H7 (cell line): ENCODE measurements around the gene RPL13. TPM values are rescaled to one million over a fixed set of nuclear protein-coding genes. Genes with fewer than 3 reads are reported as not detected.

Experiments used
- DNase-seq: peaks from one replicate; pipeline ENCODE4 v3.0.0; 2012
- H3K27me3 ChIP-seq: 2 replicates; pipeline ENCODE4 v1.6.0; 2011; ENCODE audit warnings: mild to moderate bottlenecking, low read length; ENCODE audit not compliant: control insufficient read depth, insufficient read depth
- H3K36me3 ChIP-seq: replicated peaks from 2 replicates; pipeline ENCODE4 v1.5.1; 2011; ENCODE audit warnings: low read length; ENCODE audit not compliant: control insufficient read depth, insufficient read depth
- H3K4me3 ChIP-seq: 2 replicates; pipeline ENCODE4 v1.5.1; 2011; ENCODE audit warnings: low read depth, mild to moderate bottlenecking, control low read depth, low read length, moderate library complexity; ENCODE audit not compliant: insufficient read depth
- total RNA-seq: library from RNA; depleted of rRNA; stranded (reverse); fragments of >200 nt; shearing (Covaris generic); gene quantifications from 2 replicates; pipeline ENCODE4 v1.2.3, GENCODE V29; 2014

RPL13 gene
- total RNA-seq, 1 experiment from 2014 or later, result 6,334 TPM

DNA sequence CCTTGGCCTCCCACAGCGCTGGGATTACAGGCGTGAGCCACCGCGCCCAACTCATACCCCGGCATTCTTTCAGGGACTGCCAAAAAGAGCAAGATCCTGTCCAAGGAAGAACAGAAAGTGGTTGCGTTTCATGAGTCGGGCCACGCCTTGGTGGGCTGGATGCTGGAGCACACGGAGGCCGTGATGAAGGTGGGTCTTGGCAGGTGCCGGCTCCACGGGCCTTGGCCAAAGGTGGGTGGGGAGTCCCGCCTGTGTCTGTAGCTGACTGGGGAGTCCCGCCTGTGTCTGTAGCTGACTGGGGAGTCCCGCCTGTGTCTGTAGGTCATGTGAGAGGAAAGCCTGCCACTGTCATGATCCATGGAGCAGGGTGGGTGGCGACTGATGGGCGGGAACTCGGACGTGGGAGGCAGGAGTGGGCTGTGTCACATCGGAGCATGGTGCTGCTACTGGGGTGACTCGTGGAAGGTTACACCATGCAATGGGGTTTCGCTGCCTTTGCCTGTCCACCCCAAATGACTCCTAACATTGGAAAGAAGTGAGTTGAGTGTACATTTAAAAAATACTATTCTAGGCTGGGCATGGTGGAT is 10.0 kb upstream of the RPL13 start:
- no peak for DNase-seq
- peaks cover 41% of the 10 kb centered on the region for H3K36me3 ChIP-seq
- no peak overlapping the region for H3K4me3 ChIP-seq
- no peaks in the 10 kb centered on the region for H3K27me3 ChIP-seq

DNA sequence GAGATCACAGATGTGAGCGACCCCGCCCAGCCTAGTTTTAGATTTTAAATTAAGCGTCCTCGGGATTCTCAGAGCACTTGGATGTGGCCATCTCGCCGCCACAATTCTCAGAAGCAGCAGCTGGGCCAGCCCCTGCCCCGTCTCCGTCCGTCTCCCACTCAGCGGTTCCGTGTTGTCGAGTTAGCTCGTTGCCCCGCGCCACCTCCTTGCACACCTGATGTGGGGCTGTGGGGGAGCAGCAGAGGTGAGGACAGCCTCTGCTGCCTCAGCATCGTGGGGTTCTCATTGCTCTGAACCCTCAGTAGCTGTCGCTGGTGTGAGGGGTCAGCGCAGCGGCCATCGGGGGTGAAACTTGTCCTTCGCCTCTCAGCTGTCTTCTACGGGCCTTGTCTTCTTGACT is 8.2 kb upstream of the RPL13 start:
- DNase-seq, result no peak
- H3K36me3 ChIP-seq, result peaks cover 43% of the 10 kb centered on the region
- H3K4me3 ChIP-seq, result no peak overlapping the region
- H3K27me3 ChIP-seq, result no peaks in the 10 kb centered on the region

DNA sequence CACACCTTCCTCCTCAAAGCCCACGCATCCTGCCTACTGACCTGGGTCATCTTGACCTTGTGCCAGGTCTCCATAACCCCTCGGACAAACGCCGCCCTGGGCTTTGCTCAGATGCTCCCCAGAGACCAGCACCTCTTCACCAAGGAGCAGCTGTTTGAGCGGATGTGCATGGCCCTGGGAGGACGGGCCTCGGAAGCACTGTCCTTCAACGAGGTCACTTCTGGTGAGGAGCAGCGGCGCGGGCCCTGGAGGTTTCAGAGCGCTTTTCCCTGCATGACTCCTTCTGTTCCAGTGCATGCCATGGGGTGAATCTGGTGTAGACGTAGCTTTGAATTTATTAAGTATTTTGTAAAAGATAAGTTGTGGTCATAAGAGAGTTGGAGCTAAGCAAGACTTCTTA is 7.6 kb upstream of the RPL13 start:
- H3K36me3 ChIP-seq, result peaks cover 44% of the 10 kb centered on the region

DNA sequence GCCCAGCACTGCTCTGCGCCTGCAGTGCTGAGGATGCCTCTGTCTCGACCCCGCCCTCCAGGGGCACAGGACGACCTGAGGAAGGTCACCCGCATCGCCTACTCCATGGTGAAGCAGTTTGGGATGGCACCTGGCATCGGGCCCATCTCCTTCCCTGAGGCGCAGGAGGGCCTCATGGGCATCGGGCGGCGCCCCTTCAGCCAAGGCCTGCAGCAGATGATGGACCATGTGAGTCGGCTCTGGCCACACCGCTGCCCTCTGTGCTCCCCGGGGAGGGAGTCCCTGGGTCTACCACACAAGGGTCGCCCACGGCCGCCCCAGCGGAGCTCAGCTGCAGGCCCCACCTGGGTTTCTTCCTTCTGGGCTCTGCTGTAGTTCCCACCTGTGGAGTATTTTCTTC is 6.7 kb upstream of the RPL13 start:
- no peaks in the 10 kb centered on the region for H3K27me3 ChIP-seq

More for the DNA sequence above, 7.6 kb upstream of the RPL13 start:
- Histone ChIP-seq H3K4me3 (no peak overlapping the region), H3K27me3 (no peaks in the 10 kb centered on the region)
- no peak for DNase-seq

DNA sequence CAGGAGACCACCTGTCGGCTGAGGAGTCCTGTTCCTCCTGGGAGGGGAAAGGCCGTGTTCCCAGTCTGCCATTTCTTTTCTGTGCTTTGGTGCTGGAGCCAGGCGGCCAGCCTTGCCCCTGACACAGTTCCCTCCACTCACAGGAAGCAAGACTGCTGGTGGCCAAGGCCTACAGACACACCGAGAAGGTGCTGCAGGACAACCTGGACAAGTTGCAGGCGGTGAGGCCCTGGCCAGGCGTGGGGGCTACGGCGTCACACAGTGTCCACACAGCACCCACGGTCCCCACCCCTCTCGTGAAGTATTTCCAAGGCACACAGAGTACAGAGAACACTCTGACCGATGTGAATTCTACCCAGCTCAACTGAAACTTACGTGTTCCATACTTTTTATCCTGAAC is 6.1 kb upstream of the RPL13 start:
- Histone ChIP-seq H3K36me3 (peaks cover 35% of the 10 kb centered on the region), H3K27me3 (no peaks in the 10 kb centered on the region), H3K4me3 (no peak overlapping the region)
- DNase-seq, result no peak

More for the DNA sequence above, 6.7 kb upstream of the RPL13 start:
- peaks cover 41% of the 10 kb centered on the region for H3K36me3 ChIP-seq
- H3K4me3 ChIP-seq, result no peak overlapping the region
- DNase-seq, result peak; percentile 60

DNA sequence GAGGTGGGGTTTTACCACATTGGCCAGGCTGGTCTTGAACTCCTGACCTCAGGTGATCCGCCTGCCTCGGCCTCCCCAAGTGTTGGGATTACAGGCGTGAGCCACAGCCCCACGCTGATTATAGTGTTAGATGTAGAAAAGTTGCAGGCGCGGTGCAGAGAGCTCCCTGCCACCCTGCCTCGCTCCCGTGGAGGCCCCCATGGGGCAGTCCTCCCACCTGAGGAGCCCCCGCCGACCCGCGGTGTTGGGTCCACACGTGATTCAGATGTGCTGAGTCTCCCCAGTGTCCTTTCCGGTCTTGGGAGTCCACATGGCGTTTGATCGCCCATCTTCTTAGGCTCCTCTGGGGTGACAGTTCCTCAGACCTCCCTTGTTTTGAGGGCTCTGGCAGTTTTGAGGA is 5.2 kb upstream of the RPL13 start:
- peaks cover 32% of the 10 kb centered on the region for H3K36me3 ChIP-seq
- H3K27me3 ChIP-seq, result no peaks in the 10 kb centered on the region
- no peak for DNase-seq
- H3K4me3 ChIP-seq, result no peak overlapping the region

DNA sequence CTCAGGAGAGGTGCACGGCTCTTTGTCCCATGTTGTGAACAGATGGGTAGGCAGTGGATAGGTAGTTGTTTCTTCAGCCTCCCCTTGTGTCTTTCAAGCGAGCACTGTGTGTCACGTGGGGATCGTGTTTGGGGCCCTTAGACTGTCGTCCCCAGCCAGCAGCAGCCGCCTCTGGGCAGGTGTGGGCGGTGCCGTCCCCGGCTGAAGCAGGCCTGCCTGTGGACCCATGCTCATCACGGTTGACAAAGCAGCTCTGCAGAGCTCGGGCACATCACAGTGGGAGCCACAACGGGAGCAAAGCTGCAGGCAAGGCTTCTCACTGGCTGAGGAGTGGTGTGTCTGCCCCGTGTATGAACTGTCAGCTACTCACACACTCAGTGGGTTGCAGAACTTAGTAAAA is 4.7 kb upstream of the RPL13 start:
- Histone ChIP-seq H3K4me3 (no peak overlapping the region), H3K27me3 (no peaks in the 10 kb centered on the region), H3K36me3 (peaks cover 30% of the 10 kb centered on the region)
- DNase-seq, result no peak

DNA sequence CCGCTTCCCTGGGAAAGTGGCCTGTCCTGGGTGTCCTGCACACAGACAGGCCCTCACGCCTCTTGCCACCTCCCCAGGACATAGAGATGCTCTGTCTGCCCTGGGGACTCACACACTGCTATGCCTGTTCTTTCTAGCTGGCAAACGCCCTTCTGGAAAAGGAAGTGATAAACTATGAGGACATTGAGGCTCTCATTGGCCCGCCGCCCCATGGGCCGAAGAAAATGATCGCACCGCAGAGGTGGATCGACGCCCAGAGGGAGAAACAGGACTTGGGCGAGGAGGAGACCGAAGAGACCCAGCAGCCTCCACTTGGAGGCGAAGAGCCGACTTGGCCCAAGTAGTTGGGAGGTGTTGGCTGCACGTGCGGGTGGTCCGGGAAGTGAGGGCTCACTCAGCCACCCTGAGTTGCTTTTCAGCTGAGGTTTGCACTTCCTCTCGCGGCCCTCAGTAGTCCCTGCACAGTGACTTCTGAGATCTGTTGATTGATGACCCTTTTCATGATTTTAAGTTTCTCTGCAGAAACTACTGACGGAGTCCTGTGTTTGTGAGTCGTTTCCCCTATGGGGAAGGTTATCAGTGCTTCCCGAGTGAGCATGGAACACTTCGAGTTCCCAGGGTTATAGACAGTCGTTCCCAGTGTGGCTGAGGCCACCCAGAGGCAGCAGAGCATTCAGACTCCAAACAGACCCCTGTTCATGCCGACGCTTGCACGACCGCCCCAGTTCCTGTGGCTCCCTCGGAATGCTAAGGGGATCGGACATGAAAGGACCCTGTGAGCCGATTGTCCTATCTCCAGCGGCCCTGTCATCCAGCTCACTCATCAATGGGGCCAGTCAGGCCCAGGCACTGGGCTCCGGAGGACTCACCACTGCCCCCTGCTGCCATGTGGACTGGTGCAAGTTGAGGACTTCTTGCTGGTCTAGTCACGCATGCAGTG is 3.5 kb upstream of the RPL13 start:
- Histone ChIP-seq H3K4me3 (no peak overlapping the region), H3K27me3 (no peaks in the 10 kb centered on the region), H3K36me3 (peaks cover 33% of the 10 kb centered on the region)
- DNase-seq, result peak; percentile 96

DNA sequence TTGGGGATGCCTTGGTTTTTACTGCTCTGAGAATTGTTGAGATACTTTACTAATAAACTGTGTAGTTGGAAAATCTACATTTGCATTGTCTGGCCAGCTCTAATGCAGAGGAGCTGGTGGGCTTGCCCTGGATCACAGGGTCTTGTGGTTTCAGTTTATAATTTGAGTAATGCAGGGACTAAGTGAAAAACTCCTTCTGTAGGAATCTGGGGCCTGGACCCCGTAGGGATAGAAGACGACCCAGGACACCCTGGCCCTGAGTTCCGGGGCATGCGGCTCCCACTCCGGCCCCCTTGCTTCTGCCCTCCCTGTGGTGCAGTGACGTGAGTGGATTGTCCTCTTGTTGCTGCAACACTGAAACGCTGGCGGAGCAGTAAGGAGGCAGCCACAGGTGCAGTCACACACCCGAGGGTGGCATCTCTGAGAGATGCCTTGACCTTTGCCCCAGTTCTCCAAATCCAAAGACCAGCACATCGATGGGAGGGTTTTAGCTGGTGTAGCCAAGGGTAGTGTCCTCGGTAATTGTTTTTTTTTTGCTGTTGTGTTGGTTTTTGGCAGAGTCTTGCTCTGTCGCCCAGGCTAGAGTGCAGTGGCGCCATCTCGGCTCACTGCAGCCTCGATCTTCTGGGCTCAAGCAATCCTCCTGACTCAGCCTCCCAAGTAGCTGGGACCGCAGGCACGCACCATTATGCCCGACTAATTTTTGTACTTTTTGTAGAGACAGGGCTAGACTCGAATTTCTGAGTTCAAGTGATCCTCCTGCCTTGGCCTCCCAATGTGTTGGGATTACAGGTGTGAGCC is 2.6 kb upstream of the RPL13 start:
- Histone ChIP-seq H3K4me3 (no peak overlapping the region), H3K27me3 (no peaks in the 10 kb centered on the region), H3K36me3 (peaks cover 37% of the 10 kb centered on the region)
- no peak for DNase-seq

DNA sequence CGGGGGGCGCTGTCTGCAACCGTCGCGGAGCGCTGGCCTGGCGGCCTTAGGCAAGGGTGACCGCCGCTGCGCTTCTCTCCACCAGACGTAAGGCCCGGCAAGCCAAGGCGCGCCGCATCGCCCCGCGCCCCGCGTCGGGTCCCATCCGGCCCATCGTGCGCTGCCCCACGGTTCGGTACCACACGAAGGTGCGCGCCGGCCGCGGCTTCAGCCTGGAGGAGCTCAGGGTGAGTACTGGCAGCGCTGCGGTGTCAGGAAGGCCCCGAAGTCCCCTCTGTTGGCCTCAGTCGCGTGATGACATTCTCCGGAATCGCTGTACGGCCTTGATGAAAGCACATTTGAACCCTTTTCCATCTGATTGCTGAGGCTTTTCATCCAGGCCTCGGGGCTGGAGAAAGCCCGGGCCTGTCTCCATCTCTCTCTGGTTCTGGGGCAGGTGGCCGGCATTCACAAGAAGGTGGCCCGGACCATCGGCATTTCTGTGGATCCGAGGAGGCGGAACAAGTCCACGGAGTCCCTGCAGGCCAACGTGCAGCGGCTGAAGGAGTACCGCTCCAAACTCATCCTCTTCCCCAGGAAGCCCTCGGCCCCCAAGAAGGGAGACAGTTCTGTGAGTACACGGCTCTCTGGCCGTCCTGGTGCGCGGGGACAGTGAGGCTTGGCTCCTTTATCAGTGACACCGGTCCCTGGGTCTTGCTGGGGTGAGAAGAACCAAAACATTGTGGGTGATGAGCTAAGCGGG is 831 bp downstream of the RPL13 start:
- Histone ChIP-seq H3K36me3 (peaks cover 32% of the 10 kb centered on the region), H3K27me3 (no peaks in the 10 kb centered on the region; the same call in 1 of the 2 replicates), H3K4me3 (peak overlapping the region; percentile 99)
- no peak for DNase-seq

DNA sequence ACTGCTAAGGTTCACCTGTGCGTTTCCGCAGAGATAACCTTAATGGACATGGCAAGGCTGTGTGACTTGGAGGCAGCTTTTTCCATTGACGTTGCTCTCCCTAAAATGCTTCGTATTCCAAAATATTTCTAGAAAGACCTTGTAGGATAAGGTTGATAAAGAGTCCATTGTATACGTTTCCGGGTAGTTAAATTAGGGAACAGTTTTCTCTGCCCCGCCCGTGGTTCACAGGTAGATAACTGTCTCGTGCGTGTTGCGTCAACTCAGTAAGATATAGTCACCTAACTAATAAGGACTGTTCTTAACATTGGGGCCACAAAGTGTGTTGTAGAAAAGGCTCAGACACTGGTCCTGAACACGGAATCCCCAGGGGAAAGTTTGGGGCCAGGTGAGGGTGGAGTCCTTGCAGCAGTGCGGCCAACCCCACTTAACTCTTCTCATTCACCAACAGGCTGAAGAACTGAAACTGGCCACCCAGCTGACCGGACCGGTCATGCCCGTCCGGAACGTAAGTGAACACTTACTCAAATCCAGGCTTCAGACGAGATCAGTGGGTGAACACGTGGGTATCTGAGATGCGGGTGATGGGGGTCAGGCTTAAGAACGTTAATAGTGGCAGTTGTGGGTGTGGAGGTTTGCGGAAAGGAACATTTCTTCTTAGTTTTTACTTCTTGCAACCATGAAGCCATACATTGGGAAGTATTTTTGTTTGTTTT is 1.6 kb downstream of the RPL13 start:
- H3K27me3 ChIP-seq, result no peaks in the 10 kb centered on the region; the same call in 1 of the 2 replicates
- H3K4me3 ChIP-seq, result peak overlapping the region; percentile 99
- H3K36me3 ChIP-seq, result peaks cover 31% of the 10 kb centered on the region
- DNase-seq, result no peak

DNA sequence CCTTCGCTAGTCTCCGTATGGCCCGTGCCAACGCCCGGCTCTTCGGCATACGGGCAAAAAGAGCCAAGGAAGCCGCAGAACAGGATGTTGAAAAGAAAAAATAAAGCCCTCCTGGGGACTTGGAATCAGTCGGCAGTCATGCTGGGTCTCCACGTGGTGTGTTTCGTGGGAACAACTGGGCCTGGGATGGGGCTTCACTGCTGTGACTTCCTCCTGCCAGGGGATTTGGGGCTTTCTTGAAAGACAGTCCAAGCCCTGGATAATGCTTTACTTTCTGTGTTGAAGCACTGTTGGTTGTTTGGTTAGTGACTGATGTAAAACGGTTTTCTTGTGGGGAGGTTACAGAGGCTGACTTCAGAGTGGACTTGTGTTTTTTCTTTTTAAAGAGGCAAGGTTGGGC is 2.5 kb downstream of the RPL13 start:
- Histone ChIP-seq H3K27me3 (no peaks in the 10 kb centered on the region; the same call in 1 of the 2 replicates), H3K36me3 (peaks cover 30% of the 10 kb centered on the region), H3K4me3 (no peak overlapping the region)
- DNase-seq, result no peak

DNA sequence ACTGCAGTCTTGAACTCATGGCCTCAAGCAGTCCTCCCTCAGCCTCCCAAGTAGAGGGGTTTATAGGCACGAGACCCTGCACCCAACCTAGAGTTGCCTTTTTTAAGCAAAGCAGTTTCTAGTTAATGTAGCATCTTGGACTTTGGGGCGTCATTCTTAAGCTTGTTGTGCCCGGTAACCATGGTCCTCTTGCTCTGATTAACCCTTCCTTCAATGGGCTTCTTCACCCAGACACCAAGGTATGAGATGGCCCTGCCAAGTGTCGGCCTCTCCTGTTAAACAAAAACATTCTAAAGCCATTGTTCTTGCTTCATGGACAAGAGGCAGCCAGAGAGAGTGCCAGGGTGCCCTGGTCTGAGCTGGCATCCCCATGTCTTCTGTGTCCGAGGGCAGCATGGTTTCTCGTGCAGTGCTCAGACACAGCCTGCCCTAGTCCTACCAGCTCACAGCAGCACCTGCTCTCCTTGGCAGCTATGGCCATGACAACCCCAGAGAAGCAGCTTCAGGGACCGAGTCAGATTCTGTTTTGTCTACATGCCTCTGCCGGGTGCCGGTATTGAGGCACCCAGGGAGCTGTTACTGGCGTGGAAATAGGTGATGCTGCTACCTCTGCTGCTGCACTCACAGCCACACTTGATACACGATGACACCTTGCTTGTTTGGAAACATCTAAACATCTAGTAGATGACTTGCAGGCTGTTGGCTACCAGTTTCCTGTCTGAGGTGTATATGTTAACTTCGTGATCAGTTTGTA is 3.3 kb downstream of the RPL13 start:
- 0 out of 2 replicates have a peak overlapping the region, but pooled peaks have one; percentile 3 for H3K4me3 ChIP-seq

More for the DNA sequence above, 3.3 kb downstream of the RPL13 start:
- no peak for DNase-seq
- no peaks in the 10 kb centered on the region; the same call in 1 of the 2 replicates for H3K27me3 ChIP-seq
- H3K36me3 ChIP-seq, result peaks cover 29% of the 10 kb centered on the region
